Stimulated activated CD8-positive, alpha-beta memory T cell treated with anti-CD3 and anti-CD28 coated beads, Interleukin-15, amount 100 ng/mL, for 48 hours (primary cell): Measurements from ENCODE around the gene LCA5L.
A peak's percentile ranks its signal among the peaks of the same experiment; 100 is the strongest.

Experiments
- DNase-seq, 2 donors: peaks; one replicate each; pipeline ENCODE4 v3.0.0-alpha.2; 2020; ENCODE audit warnings: low read depth in 2 of 2

Gene LCA5L

GRCh38 chr21:39445321-39446269, at the start of gene LCA5L:
LCA5L (minus strand) TSS chr21:39445778; CDS start chr21:39428493, 17,285 bp downstream.
- DNase-seq = peak; percentile 86 to 90

- no peak for DNase-seq
These were observed 43.9 kb upstream of the LCA5L start for GRCh38 chr21:39489380-39489924.

- no peak for DNase-seq
These were observed 39.2 kb upstream of the LCA5L start for GRCh38 chr21:39484711-39485276.

GRCh38 chr21:39483917-39484316, 38.3 kb upstream of the LCA5L start:
- no peak for DNase-seq

GRCh38 chr21:39481886-39482285, 36.3 kb upstream of the LCA5L start:
- DNase-seq = no peak

- no peak for DNase-seq
These were observed 34.7 kb upstream of the LCA5L start for GRCh38 chr21:39480271-39480670.

GRCh38 chr21:39479814-39480182, 34.2 kb upstream of the LCA5L start:
- no peak for DNase-seq

GRCh38 chr21:39479164-39479813, 33.7 kb upstream of the LCA5L start:
- no peak for DNase-seq

GRCh38 chr21:39474611-39475010, 29.0 kb upstream of the LCA5L start:
- no peak for DNase-seq

- DNase-seq = no peak
These were observed 27.2 kb upstream of the LCA5L start for GRCh38 chr21:39472786-39473185.

GRCh38 chr21:39471598-39471997, 26.0 kb upstream of the LCA5L start:
- no peak for DNase-seq

GRCh38 chr21:39468559-39468958, 23.0 kb upstream of the LCA5L start:
- no peak for DNase-seq

- no peak for DNase-seq
These were observed 22.2 kb upstream of the LCA5L start for GRCh38 chr21:39467746-39468145.

GRCh38 chr21:39466584-39466983, 21.0 kb upstream of the LCA5L start:
- no peak for DNase-seq

GRCh38 chr21:39463308-39463707, 17.7 kb upstream of the LCA5L start:
- no peak for DNase-seq

- DNase-seq = no peak
These were observed 15.8 kb upstream of the LCA5L start for GRCh38 chr21:39461419-39461818.

GRCh38 chr21:39456665-39457064, 11.1 kb upstream of the LCA5L start:
- DNase-seq = no peak

- no peak for DNase-seq
These were observed 9.5 kb upstream of the LCA5L start for GRCh38 chr21:39454949-39455668.

- no peak for DNase-seq
These were observed 8.1 kb upstream of the LCA5L start for GRCh38 chr21:39453571-39454179.

GRCh38 chr21:39452970-39453342, 7.4 kb upstream of the LCA5L start:
- no peak for DNase-seq

- DNase-seq = no peak
These were observed 6.8 kb upstream of the LCA5L start for GRCh38 chr21:39452207-39452969.
